HEK293 (cell line): Measurements from ENCODE around the gene SMTNL1.
A peak's percentile ranks its signal among the peaks of the same experiment; 100 is the strongest.

Experiments
- CTCF ChIA-PET: fragments of 350-600 bp; formaldehyde crosslinking; extraction: SDS; loops from one replicate; lab custom pipeline; 2021; ENCODE audit warnings: antibody characterized with exemption; lab: Yijun Ruan, JAX
- POLR2A ChIA-PET: fragments of 300-600 bp; formaldehyde crosslinking; extraction: SDS; loops from one replicate; lab custom pipeline; 2020; ENCODE audit warnings: antibody characterized with exemption, inconsistent platforms; lab: Yijun Ruan, JAX
- H3K27ac ChIP-seq: fragments of 200-500 bp; sonication (Bioruptor generic); 2 replicates; pipeline ENCODE4 v1.5.1; 2014; ENCODE audit warnings: low read depth, low read length, control low read depth, inconsistent platforms; ENCODE audit errors: extremely low read depth
- H3K36me3 ChIP-seq, 2 experiments: fragments of 200-500 bp in 1 of 2; sonication (Bioruptor generic) in 1 of 2; 1 replicate in 1 of 2; 2 replicates in 1 of 2; pipeline ENCODE4 v1.5.1; 2014 to 2017; ENCODE audit warnings: inconsistent platforms in 2 of 2, low read length in 2 of 2; ENCODE audit not compliant: control insufficient read depth in 2 of 2, insufficient read depth in 1 of 2
- H3K4me1 ChIP-seq: fragments of 200-500 bp; sonication (Bioruptor generic); 2 replicates; pipeline ENCODE4 v1.5.1; 2014; ENCODE audit warnings: mild to moderate bottlenecking, low read length, inconsistent platforms; ENCODE audit not compliant: control insufficient read depth, insufficient read depth
- H3K4me3 ChIP-seq: 2 replicates; pipeline ENCODE4 v1.5.1; 2011; ENCODE audit warnings: low read depth, mild to moderate bottlenecking, control low read depth, low read length, moderate library complexity
- H3K9me3 ChIP-seq: fragments of 200-500 bp; sonication (Bioruptor generic); 2 replicates; pipeline ENCODE4 v1.5.1; 2014; ENCODE audit warnings: low read depth, low read length, inconsistent platforms; ENCODE audit not compliant: control insufficient read depth, insufficient read depth
- IKZF3 ChIP-seq: fragments of 450-650 bp; IDR thresholded peaks from 2 replicates; pipeline ENCODE4 v1.5.0; 2018; ENCODE audit warnings: missing biosample characterization, mild to moderate bottlenecking, missing genetic modification characterization, moderate library complexity
- PRDM1 ChIP-seq: fragments of 450-650 bp; formaldehyde crosslinking; IDR thresholded peaks from 2 replicates; pipeline ENCODE4; 2016; ENCODE audit warnings: missing biosample characterization, missing genetic modification characterization
- SCRT2 ChIP-seq: fragments of 450-650 bp; formaldehyde crosslinking; IDR thresholded peaks from 2 replicates; pipeline ENCODE4 v1.5.1; 2016; ENCODE audit warnings: missing biosample characterization, missing genetic modification characterization
- ZNF132 ChIP-seq: fragments of 450-650 bp; formaldehyde crosslinking; IDR thresholded peaks from 2 replicates; pipeline ENCODE4 v1.5.1; 2017; ENCODE audit warnings: missing biosample characterization, missing genetic modification characterization, borderline replicate concordance
- ZNF175 ChIP-seq: fragments of 450-650 bp; formaldehyde crosslinking; IDR thresholded peaks from 2 replicates; pipeline ENCODE4 v1.5.1; 2016; ENCODE audit warnings: missing biosample characterization, missing genetic modification characterization
- ZNF202 ChIP-seq: fragments of 450-650 bp; formaldehyde crosslinking; IDR thresholded peaks from 2 replicates; pipeline ENCODE4 v1.5.1; 2016; ENCODE audit warnings: missing biosample characterization, missing genetic modification characterization, borderline replicate concordance
- ZNF221 ChIP-seq: fragments of 450-650 bp; formaldehyde crosslinking; IDR thresholded peaks from 2 replicates; pipeline ENCODE4 v1.5.1; 2017; ENCODE audit warnings: missing biosample characterization, missing genetic modification characterization, borderline replicate concordance
- ZNF23 ChIP-seq: fragments of 450-650 bp; formaldehyde crosslinking; IDR thresholded peaks from 2 replicates; pipeline ENCODE4 v1.5.1; 2016; ENCODE audit warnings: missing biosample characterization, missing genetic modification characterization, borderline replicate concordance
- ZNF24 ChIP-seq: fragments of 450-650 bp; formaldehyde crosslinking; IDR thresholded peaks from 2 replicates; pipeline ENCODE4 v1.5.1; 2016; ENCODE audit warnings: missing biosample characterization, missing genetic modification characterization
- ZNF292 ChIP-seq: fragments of 450-650 bp; formaldehyde crosslinking; IDR thresholded peaks from 2 replicates; pipeline ENCODE4 v1.5.1; 2016; ENCODE audit warnings: low read depth, missing biosample characterization, missing genetic modification characterization, borderline replicate concordance
- ZNF629 ChIP-seq: fragments of 450-650 bp; formaldehyde crosslinking; IDR thresholded peaks from 2 replicates; pipeline ENCODE4 v1.5.1; 2017; ENCODE audit warnings: missing biosample characterization, missing genetic modification characterization
- ZNF664 ChIP-seq: fragments of 450-650 bp; formaldehyde crosslinking; IDR thresholded peaks from 2 replicates; pipeline ENCODE4 v1.5.1; 2016; ENCODE audit warnings: missing biosample characterization, missing genetic modification characterization
- ZNF670 ChIP-seq: fragments of 450-650 bp; formaldehyde crosslinking; IDR thresholded peaks from 2 replicates; pipeline ENCODE4 v1.5.1; 2016; ENCODE audit warnings: missing biosample characterization, missing genetic modification characterization, low read depth
- TF ChIP-seq, protein P1 (sequence below): fragments of 450-650 bp; formaldehyde crosslinking; IDR thresholded peaks from 2 replicates; pipeline ENCODE4 v1.5.1; 2016; ENCODE audit warnings: missing biosample characterization, missing genetic modification characterization
- TF ChIP-seq, protein P2 (sequence below): fragments of 450-650 bp; formaldehyde crosslinking; IDR thresholded peaks from 2 replicates; pipeline ENCODE4 v1.5.1; 2016; ENCODE audit warnings: missing biosample characterization, missing genetic modification characterization, low read depth
- TF ChIP-seq, protein P3 (sequence below): fragments of 450-650 bp; formaldehyde crosslinking; IDR thresholded peaks from 2 replicates; pipeline ENCODE4 v1.5.1; 2017; ENCODE audit warnings: missing biosample characterization, missing genetic modification characterization
- TF ChIP-seq, protein P4 (sequence below): fragments of 450-650 bp; formaldehyde crosslinking; IDR thresholded peaks from 2 replicates; pipeline ENCODE4 v1.5.1; 2016; ENCODE audit warnings: missing biosample characterization, missing genetic modification characterization
- TF ChIP-seq, protein P5 (sequence below): fragments of 450-650 bp; formaldehyde crosslinking; IDR thresholded peaks from 2 replicates; pipeline ENCODE4 v1.5.1; 2016; ENCODE audit warnings: missing biosample characterization, missing genetic modification characterization

Gene SMTNL1

DNA sequence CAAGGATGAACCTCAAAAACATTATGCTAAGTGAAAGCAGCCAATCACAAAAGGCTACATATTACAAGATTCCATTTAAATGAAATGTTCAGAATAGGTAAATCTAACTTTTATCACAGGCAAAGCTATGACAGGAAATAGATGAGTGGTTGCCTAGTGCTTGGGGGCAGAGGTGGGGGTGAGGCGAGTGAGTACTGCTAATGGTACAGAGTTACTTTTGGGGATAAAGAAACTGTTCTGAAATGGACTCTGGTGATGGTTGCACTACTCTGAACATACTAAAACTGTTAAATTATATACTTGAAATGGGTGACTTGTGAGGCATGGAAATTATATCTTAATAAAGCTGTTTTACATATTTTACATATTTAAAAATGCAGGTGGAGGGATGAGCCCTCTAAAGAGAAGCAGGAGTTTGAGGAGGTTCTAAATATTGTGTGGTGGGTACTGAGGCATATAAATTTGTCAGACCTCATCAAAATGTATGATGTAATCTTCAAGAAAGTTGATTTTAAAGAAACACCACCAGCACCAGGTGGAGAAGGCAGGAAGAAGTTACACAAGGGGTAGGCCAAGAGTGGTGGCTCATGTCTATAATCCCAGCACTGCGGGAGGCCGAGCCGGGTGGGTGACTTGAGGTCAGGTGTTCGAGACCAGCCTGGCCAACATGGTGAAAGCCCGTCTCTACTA is 25.5 kb upstream of the SMTNL1 start:
- TF ChIP-seq, protein P1, sequence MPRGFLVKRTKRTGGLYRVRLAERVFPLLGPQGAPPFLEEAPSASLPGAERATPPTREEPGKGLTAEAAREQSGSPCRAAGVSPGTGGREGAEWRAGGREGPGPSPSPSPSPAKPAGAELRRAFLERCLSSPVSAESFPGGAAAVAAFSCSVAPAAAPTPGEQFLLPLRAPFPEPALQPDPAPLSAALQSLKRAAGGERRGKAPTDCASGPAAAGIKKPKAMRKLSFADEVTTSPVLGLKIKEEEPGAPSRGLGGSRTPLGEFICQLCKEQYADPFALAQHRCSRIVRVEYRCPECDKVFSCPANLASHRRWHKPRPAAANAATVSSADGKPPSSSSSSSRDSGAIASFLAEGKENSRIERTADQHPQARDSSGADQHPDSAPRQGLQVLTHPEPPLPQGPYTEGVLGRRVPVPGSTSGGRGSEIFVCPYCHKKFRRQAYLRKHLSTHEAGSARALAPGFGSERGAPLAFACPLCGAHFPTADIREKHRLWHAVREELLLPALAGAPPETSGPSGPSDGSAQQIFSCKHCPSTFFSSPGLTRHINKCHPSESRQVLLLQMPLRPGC, result no peak
- TF ChIP-seq ZNF629 (tag by site-specific recombination), result peak; percentile 17; the same call in 1 of the 2 replicates
- 0 out of 2 replicates have a peak, but pooled peaks have one; percentile 6 for TF ChIP-seq ZNF664 (tag by site-specific recombination)
- TF ChIP-seq, protein P2, sequence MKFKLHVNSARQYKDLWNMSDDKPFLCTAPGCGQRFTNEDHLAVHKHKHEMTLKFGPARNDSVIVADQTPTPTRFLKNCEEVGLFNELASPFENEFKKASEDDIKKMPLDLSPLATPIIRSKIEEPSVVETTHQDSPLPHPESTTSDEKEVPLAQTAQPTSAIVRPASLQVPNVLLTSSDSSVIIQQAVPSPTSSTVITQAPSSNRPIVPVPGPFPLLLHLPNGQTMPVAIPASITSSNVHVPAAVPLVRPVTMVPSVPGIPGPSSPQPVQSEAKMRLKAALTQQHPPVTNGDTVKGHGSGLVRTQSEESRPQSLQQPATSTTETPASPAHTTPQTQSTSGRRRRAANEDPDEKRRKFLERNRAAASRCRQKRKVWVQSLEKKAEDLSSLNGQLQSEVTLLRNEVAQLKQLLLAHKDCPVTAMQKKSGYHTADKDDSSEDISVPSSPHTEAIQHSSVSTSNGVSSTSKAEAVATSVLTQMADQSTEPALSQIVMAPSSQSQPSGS (tag by site-specific recombination), result 0 out of 2 replicates have a peak, but pooled peaks have one; percentile 60
- TF ChIP-seq, protein P3, sequence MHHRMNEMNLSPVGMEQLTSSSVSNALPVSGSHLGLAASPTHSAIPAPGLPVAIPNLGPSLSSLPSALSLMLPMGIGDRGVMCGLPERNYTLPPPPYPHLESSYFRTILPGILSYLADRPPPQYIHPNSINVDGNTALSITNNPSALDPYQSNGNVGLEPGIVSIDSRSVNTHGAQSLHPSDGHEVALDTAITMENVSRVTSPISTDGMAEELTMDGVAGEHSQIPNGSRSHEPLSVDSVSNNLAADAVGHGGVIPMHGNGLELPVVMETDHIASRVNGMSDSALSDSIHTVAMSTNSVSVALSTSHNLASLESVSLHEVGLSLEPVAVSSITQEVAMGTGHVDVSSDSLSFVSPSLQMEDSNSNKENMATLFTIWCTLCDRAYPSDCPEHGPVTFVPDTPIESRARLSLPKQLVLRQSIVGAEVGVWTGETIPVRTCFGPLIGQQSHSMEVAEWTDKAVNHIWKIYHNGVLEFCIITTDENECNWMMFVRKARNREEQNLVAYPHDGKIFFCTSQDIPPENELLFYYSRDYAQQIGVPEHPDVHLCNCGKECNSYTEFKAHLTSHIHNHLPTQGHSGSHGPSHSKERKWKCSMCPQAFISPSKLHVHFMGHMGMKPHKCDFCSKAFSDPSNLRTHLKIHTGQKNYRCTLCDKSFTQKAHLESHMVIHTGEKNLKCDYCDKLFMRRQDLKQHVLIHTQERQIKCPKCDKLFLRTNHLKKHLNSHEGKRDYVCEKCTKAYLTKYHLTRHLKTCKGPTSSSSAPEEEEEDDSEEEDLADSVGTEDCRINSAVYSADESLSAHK (tag by site-specific recombination), result peak; percentile 87
- no peak for TF ChIP-seq ZNF23 (tag by site-specific recombination)
- no peak overlapping the region for H3K4me3 ChIP-seq
- POLR2A ChIA-PET, result no interaction called here
- no peak overlapping the region for H3K27ac ChIP-seq
- CTCF ChIA-PET, result interaction anchor here (0.5 to 2.2 kb wide), 8 partner anchors 15 to 233 kb away, joined by 3 to 10 read pairs (median 4); partner anchors contain the start of gene RTN4RL2
- no peaks in the 10 kb centered on the region for H3K9me3 ChIP-seq
- H3K36me3 ChIP-seq, result no peaks in the 10 kb centered on the region
- no peaks in the 10 kb centered on the region for H3K4me1 ChIP-seq

DNA sequence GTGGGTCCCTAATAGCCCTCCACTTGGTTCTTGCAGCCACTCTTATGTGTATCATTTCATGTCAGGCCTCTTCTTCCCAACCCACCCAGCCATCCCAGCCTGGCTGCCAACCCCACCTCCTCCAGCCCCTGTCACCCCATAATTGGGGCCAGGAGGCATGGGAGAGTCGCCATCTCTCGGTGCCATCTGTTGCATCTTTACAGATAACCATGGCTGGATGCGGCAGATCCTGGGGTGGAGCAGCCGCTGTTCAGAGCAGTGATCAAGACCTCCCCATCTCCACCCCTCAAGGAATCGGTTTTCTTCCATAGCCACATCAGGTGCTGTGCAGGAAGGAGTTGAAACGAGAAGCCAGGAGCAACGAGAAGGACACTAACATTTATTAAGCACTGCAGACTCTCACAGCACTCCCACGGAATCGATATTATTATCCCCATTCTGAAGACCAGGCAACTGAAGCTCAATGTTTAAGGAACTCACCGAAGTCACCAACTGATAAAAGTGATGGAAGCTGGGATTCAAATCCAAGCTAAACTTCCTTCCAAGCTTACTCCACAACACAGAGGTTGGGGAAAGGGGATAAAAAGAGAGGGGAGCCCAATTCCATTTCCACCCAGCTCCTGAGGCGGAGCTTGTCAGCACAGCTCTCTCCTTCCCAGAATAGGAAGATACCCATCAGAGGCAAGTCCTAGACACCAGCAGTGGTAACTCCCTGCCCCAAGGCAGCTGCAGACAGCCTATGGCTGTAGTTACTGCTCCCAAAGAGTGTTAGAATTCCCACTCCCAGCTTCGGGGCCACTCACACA is 24.5 kb upstream of the SMTNL1 start:
- no peaks in the 10 kb centered on the region for H3K36me3 ChIP-seq
- H3K27ac ChIP-seq, result no peak overlapping the region
- ChIA-PET CTCF (interaction anchor here (0.7 to 6.7 kb wide), 6 partner anchors 11 to 129 kb away, joined by 3 to 71 read pairs (median 4); no protein-coding TSS in a partner anchor), POLR2A (interaction anchor here (1.6 kb wide), 1 partner anchor 19 kb away, joined by 4 read pairs; no protein-coding TSS in a partner anchor)
- no peaks in the 10 kb centered on the region for H3K9me3 ChIP-seq
- no peaks in the 10 kb centered on the region for H3K4me1 ChIP-seq
- no peak overlapping the region for H3K4me3 ChIP-seq
- TF ChIP-seq, protein P4, sequence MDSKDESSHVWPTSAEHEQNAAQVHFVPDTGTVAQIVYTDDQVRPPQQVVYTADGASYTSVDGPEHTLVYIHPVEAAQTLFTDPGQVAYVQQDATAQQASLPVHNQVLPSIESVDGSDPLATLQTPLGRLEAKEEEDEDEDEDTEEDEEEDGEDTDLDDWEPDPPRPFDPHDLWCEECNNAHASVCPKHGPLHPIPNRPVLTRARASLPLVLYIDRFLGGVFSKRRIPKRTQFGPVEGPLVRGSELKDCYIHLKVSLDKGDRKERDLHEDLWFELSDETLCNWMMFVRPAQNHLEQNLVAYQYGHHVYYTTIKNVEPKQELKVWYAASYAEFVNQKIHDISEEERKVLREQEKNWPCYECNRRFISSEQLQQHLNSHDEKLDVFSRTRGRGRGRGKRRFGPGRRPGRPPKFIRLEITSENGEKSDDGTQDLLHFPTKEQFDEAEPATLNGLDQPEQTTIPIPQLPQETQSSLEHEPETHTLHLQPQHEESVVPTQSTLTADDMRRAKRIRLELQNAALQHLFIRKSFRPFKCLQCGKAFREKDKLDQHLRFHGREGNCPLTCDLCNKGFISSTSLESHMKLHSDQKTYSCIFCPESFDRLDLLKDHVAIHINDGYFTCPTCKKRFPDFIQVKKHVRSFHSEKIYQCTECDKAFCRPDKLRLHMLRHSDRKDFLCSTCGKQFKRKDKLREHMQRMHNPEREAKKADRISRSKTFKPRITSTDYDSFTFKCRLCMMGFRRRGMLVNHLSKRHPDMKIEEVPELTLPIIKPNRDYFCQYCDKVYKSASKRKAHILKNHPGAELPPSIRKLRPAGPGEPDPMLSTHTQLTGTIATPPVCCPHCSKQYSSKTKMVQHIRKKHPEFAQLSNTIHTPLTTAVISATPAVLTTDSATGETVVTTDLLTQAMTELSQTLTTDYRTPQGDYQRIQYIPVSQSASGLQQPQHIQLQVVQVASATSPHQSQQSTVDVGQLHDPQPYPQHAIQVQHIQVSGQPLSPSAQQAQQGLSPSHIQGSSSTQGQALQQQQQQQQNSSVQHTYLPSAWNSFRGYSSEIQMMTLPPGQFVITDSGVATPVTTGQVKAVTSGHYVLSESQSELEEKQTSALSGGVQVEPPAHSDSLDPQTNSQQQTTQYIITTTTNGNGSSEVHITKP (tag by site-specific recombination), result peak; percentile 74
- TF ChIP-seq PRDM1 (tag by site-specific recombination) (no peak), SCRT2 (tag by site-specific recombination) (peak; percentile 73; the same call in 1 of the 2 replicates), ZNF175 (tag by site-specific recombination) (no peak), ZNF202 (tag by site-specific recombination) (no peak), ZNF221 (no peak), IKZF3 (tag by site-specific recombination) (peak; percentile 23; the same call in 1 of the 2 replicates), ZNF670 (tag by site-specific recombination) (no peak), ZNF292 (no peak), ZNF132 (tag by site-specific recombination) (no peak), ZNF24 (no peak)
- TF ChIP-seq, protein P5, sequence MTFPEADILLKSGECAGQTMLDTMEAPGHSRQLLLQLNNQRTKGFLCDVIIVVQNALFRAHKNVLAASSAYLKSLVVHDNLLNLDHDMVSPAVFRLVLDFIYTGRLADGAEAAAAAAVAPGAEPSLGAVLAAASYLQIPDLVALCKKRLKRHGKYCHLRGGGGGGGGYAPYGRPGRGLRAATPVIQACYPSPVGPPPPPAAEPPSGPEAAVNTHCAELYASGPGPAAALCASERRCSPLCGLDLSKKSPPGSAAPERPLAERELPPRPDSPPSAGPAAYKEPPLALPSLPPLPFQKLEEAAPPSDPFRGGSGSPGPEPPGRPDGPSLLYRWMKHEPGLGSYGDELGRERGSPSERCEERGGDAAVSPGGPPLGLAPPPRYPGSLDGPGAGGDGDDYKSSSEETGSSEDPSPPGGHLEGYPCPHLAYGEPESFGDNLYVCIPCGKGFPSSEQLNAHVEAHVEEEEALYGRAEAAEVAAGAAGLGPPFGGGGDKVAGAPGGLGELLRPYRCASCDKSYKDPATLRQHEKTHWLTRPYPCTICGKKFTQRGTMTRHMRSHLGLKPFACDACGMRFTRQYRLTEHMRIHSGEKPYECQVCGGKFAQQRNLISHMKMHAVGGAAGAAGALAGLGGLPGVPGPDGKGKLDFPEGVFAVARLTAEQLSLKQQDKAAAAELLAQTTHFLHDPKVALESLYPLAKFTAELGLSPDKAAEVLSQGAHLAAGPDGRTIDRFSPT (tag by site-specific recombination), result no peak
